Measurements from ENCODE around the gene SCIMP. TPM values are rescaled to one million over a fixed set of nuclear protein-coding genes. Genes with fewer than 3 reads are reported as not detected.
"Not testable (repeated sequence)": the region's sequence is repeated elsewhere in the genome, so short reads cannot be mapped to it uniquely, and the experiment has no call there.

SCIMP gene
- total RNA-seq, 4 donors from 2014 or later, result 0.82 to 9.1 (median 2.6) TPM; not detected in 1

- H3K27me3 ChIP-seq, result no peaks in the 10 kb centered on the region
- H3K27ac ChIP-seq, result no peak overlapping the region
- no peaks in the 10 kb centered on the region for H3K4me1 ChIP-seq
- in situ Hi-C loops (cut with MboI; ENCODE audit: low pct_ligation_motif_present in 1 of 4, low pct_unique_long_range_greater_than_20kb in 1 of 4, low sequenced_read_pairs in 3 of 4) (no loop called here), intact Hi-C loops (cut with DNase I; ENCODE audit: low total_unique reads) (no loop called here)
- H3K36me3 ChIP-seq, result peaks cover 0 to 25% (median 9%) of the 10 kb centered on the region in 4 donors
- peaks cover 81 to 88% of the 10 kb centered on the region in 2 donors for H3K9me3 ChIP-seq
- WGBS, 2 donors (ENCODE audit: low coverage in 1 of 2), result 94 to 100% methylated on average over 5 to 9 of the region's 12 CpGs
- no peak overlapping the region for H3K4me3 ChIP-seq
- TF ChIP-seq EP300 (IDR thresholded peaks at IDR 0.05; ENCODE audit: low read depth) (no peak), CTCF (IDR thresholded peaks at IDR 0.05) (no peak), POLR2A (IDR thresholded peaks at IDR 0.05) (no peak), POLR2AphosphoS5 (IDR thresholded peaks at IDR 0.05) (no peak)
- no peak for DNase-seq
Measured at GRCh38 chr17:5179003-5179402, 55.7 kb downstream of the SCIMP start.

GRCh38 chr17:5175027-5175426 is 59.6 kb downstream of the SCIMP start:
- H3K4me1 ChIP-seq; H3K27me3 ChIP-seq; DNase-seq; H3K4me3 ChIP-seq; H3K27ac ChIP-seq; intact Hi-C loops (cut with DNase I; ENCODE audit: low total_unique reads); in situ Hi-C loops (cut with MboI; ENCODE audit: low pct_ligation_motif_present in 1 of 4, low pct_unique_long_range_greater_than_20kb in 1 of 4, low sequenced_read_pairs in 3 of 4): not testable (repeated sequence)
- peaks cover 0 to 16% (median 0%) of the 10 kb centered on the region in 4 donors for H3K36me3 ChIP-seq
- 96 to 100% methylated on average over 3 to 7 of the region's 7 CpGs for WGBS, 2 donors (ENCODE audit: low coverage in 1 of 2)
- H3K9me3 ChIP-seq, result peaks cover 42 to 48% of the 10 kb centered on the region in 2 donors

GRCh38 chr17:5165791-5166564 is 68.7 kb downstream of the SCIMP start:
- in situ Hi-C loops (cut with MboI; ENCODE audit: low pct_ligation_motif_present in 1 of 4, low pct_unique_long_range_greater_than_20kb in 1 of 4, low sequenced_read_pairs in 3 of 4); H3K27me3 ChIP-seq; DNase-seq; H3K36me3 ChIP-seq; H3K9me3 ChIP-seq; intact Hi-C loops (cut with DNase I; ENCODE audit: low total_unique reads); H3K4me3 ChIP-seq: not testable (repeated sequence)
- H3K4me1 ChIP-seq, result peaks cover 0 to 18% (median 8%) of the 10 kb centered on the region in 4 donors
- H3K27ac ChIP-seq, result peak overlapping the region; percentile 26 to 55 (median 35)
- 35% methylated on average over 6 of the region's 7 CpGs; no CpG with 5 or more reads in 1 of the 2 donors for WGBS, 2 donors (ENCODE audit: low coverage in 1 of 2)

- peaks cover 0 to 18% (median 8%) of the 10 kb centered on the region in 4 donors for H3K4me1 ChIP-seq
- intact Hi-C loops (cut with DNase I; ENCODE audit: low total_unique reads), result no loop called here
- WGBS, 2 donors (ENCODE audit: low coverage in 1 of 2), result 81 to 85% methylated on average over 4 to 6 of the region's 6 CpGs
Measured at GRCh38 chr17:5164436-5164835, 70.2 kb downstream of the SCIMP start.

GRCh38 chr17:5161793-5162192 is 72.9 kb downstream of the SCIMP start:
- 83% methylated on average over 3 of the region's 3 CpGs; no CpG with 5 or more reads in 1 of the 2 donors for WGBS, 2 donors (ENCODE audit: low coverage in 1 of 2)
- in situ Hi-C loops (cut with MboI; ENCODE audit: low pct_ligation_motif_present in 1 of 4, low pct_unique_long_range_greater_than_20kb in 1 of 4, low sequenced_read_pairs in 3 of 4); DNase-seq; H3K36me3 ChIP-seq; H3K27ac ChIP-seq; H3K4me3 ChIP-seq; H3K27me3 ChIP-seq; H3K9me3 ChIP-seq; intact Hi-C loops (cut with DNase I; ENCODE audit: low total_unique reads): not testable (repeated sequence)
- peaks cover 0 to 14% (median 7%) of the 10 kb centered on the region in 4 donors for H3K4me1 ChIP-seq

More at GRCh38 chr17:5164436-5164835, 70.2 kb downstream of the SCIMP start:
- Histone ChIP-seq H3K4me3 (no peak overlapping the region), H3K9me3 (no peaks in the 10 kb centered on the region), H3K27ac (no peak overlapping the region), H3K36me3 (no peaks in the 10 kb centered on the region), H3K27me3 (no peaks in the 10 kb centered on the region)
- in situ Hi-C loops (cut with MboI; ENCODE audit: low pct_ligation_motif_present in 1 of 4, low pct_unique_long_range_greater_than_20kb in 1 of 4, low sequenced_read_pairs in 3 of 4), result no loop called here
- TF ChIP-seq POLR2A (IDR thresholded peaks at IDR 0.05) (no peak), CTCF (IDR thresholded peaks at IDR 0.05) (no peak), POLR2AphosphoS5 (IDR thresholded peaks at IDR 0.05) (no peak), EP300 (IDR thresholded peaks at IDR 0.05; ENCODE audit: low read depth) (no peak)
- DNase-seq, result no peak

- H3K4me1 ChIP-seq, H3K36me3 ChIP-seq: not testable (repeated sequence)
- WGBS, 2 donors (ENCODE audit: low coverage in 1 of 2), result 80% methylated on average over 1 of the region's 1 CpG; no CpG with 5 or more reads in 1 of the 2 donors
Measured at GRCh38 chr17:5160702-5161101, 74.0 kb downstream of the SCIMP start.

More at GRCh38 chr17:5160702-5161101, 74.0 kb downstream of the SCIMP start:
- in situ Hi-C loops (cut with MboI; ENCODE audit: low pct_ligation_motif_present in 1 of 4, low pct_unique_long_range_greater_than_20kb in 1 of 4, low sequenced_read_pairs in 3 of 4); intact Hi-C loops (cut with DNase I; ENCODE audit: low total_unique reads); H3K27ac ChIP-seq; H3K4me3 ChIP-seq; DNase-seq; H3K9me3 ChIP-seq; H3K27me3 ChIP-seq: not testable (repeated sequence)

Measured in transverse colon (tissue), 4 donors.